ENCODE data around the gene DEGS1. TPM values are rescaled to one million over a fixed set of nuclear protein-coding genes. Genes with fewer than 3 reads are reported as not detected.

The DEGS1 gene
- total and polyA plus RNA-seq, 2 of the 4 experiments (the other 2 are of a cell fraction) = 54.8 to 109 TPM

DNA sequence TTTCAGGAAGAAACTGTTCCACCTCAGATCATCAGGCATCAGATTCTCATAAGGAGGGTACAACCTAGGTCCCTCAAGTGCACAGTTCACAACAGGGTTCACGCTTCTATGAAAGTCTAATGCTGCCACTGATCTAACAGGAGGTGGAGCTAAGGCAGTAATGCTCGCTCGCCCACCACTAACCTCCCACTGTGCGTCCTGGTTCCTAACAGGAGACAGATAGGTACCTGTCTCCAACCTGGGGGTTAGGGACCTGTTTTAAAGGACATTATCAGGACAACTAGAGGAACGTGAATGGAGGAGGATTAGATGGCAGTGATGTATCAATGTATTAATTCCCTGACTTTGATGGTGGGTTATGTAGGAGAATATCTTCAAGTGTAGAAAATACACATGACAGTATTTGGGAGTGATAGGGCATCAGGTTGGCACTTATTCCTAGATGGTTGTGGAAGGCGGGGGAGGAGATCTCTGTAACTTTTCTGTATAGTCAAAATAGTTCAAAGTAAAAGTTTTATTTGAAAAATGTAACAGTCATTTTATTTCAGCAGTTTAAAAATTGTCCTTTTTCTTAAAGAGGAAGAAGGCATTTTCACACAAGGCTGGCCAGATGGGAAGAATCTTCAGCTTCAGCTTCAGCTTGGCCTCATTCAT lies 43.9 kb downstream of the DEGS1 start:
- no peak overlapping the region for H2AK9ac ChIP-seq (replicated peaks; ENCODE audit: low read depth, low read length, poor library complexity)
- H3K23ac ChIP-seq (ENCODE audit: low read depth, low read length) = no peak overlapping the region
- no peak overlapping the region for H4K91ac ChIP-seq (ENCODE audit: insufficient read depth, low read depth, low read length)
- no peak overlapping the region for H2BK20ac ChIP-seq (ENCODE audit: low read depth, low read length)
- intact Hi-C loops (cut with micrococcal nuclease) (no loop called here), in situ Hi-C loops (cut with MboI; ENCODE audit: low sequenced_read_pairs) (no loop called here), dilution Hi-C loops (cut with HindIII; ENCODE audit: low sequenced_read_pairs, unreplicated experiment) (no loop called here)
- DNase-seq (no peak), ATAC-seq (ENCODE audit: low read depth) (no peak)
- no TSS peak for BruUV-seq (replicated peaks)
- H3K9me3 ChIP-seq (ENCODE audit: control insufficient read depth, insufficient read depth, low read length) = no peaks in the 10 kb centered on the region
- peaks cover 10% of the 10 kb centered on the region for H3K4me1 ChIP-seq (ENCODE audit: control insufficient read depth, insufficient read depth, low read length)
- H3K79me1 ChIP-seq (ENCODE audit: low read depth in 1 of 2, low read length in 2 of 2) = no peaks in the 10 kb centered on the region
- no peak overlapping the region for H3K27ac ChIP-seq (ENCODE audit: insufficient read depth, low read length)
- no peaks in the 10 kb centered on the region for H3K27me3 ChIP-seq (ENCODE audit: control insufficient read depth, insufficient read depth, low read length)
- TF ChIP-seq MAZ (IDR thresholded peaks at IDR 0.05; ENCODE audit: borderline replicate concordance, low read depth, low read length) = no peak
- no peak for TF ChIP-seq MXI1 (IDR thresholded peaks at IDR 0.05; ENCODE audit: borderline replicate concordance, low read depth, low read length)
- no peak for TF ChIP-seq MAFK (IDR thresholded peaks at IDR 0.05; ENCODE audit: low read depth, low read length)
- no peak for TF ChIP-seq BHLHE40 (IDR thresholded peaks at IDR 0.05; ENCODE audit: low read depth, low read length)
- CTCF ChIA-PET = interaction anchor here (1.0 kb wide), 1 partner anchor 16 kb away, joined by 3 read pairs; no protein-coding TSS in a partner anchor
- no peak overlapping the region for H4K8ac ChIP-seq (ENCODE audit: low read depth in 2 of 2, low read length in 2 of 2)
- H2BK5ac ChIP-seq (ENCODE audit: low read depth, low read length, poor library complexity, severe bottlenecking) = no peak overlapping the region
- no peak overlapping the region for H3K56ac ChIP-seq (ENCODE audit: extremely low read depth, insufficient read depth, low read length)
- no peak overlapping the region for H3K9ac ChIP-seq (ENCODE audit: low read depth, low read length)
- POLR2A ChIA-PET (ENCODE audit: unreplicated experiment) = no interaction called here
- no peak overlapping the region for H3K4me2 ChIP-seq (ENCODE audit: low read depth, low read length)
- no peak overlapping the region for H2BK15ac ChIP-seq (ENCODE audit: low read depth, low read length)
- H3K18ac ChIP-seq (ENCODE audit: low read depth, low read length) = no peak overlapping the region
- H3K9me1 ChIP-seq (ENCODE audit: insufficient read depth, low read length) = peaks cover 12% of the 10 kb centered on the region
- H3K4ac ChIP-seq (ENCODE audit: low read depth, low read length) = no peak overlapping the region
- H2AFZ ChIP-seq (replicated peaks; ENCODE audit: low read length, poor library complexity) = no peak overlapping the region
- H4K20me1 ChIP-seq (ENCODE audit: insufficient read depth, low read length) = no peaks in the 10 kb centered on the region
- peaks cover 16% of the 10 kb centered on the region for H3K36me3 ChIP-seq (ENCODE audit: control insufficient read depth, insufficient read depth, low read length)
- no peak overlapping the region for H4K5ac ChIP-seq (ENCODE audit: low read depth, low read length)
- no CpG with 5 or more reads among the region's 6 CpGs for WGBS, 2 experiments (ENCODE audit: extremely low coverage in 2 of 2, insufficient read length in 1 of 2)
- no peak overlapping the region for H2BK120ac ChIP-seq (ENCODE audit: low read depth, low read length)
- H3K4me3 ChIP-seq (ENCODE audit: insufficient read depth, low read depth, low read length) = no peak overlapping the region
- 0 out of 2 replicates have a peak overlapping the region, but pooled peaks have one; percentile 13 for H2AK5ac ChIP-seq (ENCODE audit: low read depth, low read length)
- H3K14ac ChIP-seq (replicated peaks; ENCODE audit: low read depth, low read length) = no peak overlapping the region

All from IMR-90 (cell line).